ENCODE measurements around the gene OR13A1.
"Not testable (repeated sequence)": the region's sequence is repeated elsewhere in the genome, so short reads cannot be mapped to it uniquely, and the experiment has no call there.

Gene OR13A1

GRCh38 chr10:45315508-45315907 lies at the start of gene OR13A1:
OR13A1 (minus strand) TSS chr10:45315608; CDS start chr10:45304422, 11,186 bp downstream.
- DNase-seq, result no peak

DNA sequence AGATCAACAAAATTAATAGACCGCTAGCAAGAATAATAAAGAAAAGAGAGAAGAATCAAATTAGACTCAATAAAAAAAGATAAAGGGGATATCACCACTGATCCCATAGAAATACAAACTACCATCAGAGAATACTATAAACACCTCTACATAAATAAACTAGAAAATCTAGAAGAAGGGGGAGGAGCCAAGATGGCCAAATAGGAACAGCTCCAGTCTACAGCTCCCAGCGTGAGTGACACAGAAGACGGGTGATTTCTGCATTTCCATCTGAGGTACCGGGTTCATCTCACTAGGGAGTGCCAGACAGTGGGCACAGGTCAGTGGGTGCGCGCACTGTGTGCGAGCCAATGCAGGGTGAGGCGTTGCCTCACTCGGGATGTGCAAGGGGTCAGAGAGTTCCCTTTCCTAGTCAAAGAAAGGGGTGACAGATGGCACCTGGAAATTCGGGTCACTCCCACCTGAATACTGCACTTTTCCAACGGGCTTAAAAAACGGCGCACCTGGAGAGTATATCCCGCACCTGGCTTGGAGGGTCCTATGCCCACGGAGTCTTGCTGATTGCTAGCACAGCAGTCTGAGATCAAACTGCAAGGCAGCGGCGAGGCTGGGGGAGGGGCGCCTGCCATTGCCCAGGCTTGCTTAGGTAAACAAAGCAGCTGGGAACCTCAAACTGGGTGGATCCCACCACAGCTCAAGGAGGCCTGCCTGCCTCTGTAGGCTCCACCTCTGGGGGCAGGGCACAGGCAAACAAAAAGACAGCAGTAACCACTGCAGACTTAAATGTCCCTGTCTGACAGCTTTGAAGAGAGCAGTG lies 46.8 kb upstream of the OR13A1 start:
- not testable (repeated sequence) for DNase-seq

GRCh38 chr10:45358961-45359360 lies 43.6 kb upstream of the OR13A1 start:
- DNase-seq, result not testable (repeated sequence)

GRCh38 chr10:45355494-45355893 lies 40.1 kb upstream of the OR13A1 start:
- no peak for DNase-seq

DNA sequence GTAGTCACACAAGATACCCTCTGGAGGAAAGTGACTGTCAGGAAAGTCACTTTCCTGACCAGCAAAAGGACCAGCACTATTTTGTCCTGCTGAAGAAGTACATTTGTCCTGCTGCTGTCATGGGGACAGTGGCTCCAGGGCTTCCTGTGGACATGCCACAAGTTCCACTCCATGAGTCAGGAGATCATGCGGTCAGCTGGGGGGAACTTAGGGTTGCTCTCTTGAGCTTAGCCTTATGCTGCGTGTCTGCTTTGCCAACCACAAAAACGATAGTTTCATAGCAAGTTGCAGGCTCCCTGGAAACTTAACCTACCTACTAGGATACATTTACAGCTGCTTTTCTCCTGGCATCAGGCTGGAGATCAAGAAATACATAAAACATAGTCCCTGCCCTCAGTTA lies 38.9 kb upstream of the OR13A1 start:
- no peak for DNase-seq

DNA sequence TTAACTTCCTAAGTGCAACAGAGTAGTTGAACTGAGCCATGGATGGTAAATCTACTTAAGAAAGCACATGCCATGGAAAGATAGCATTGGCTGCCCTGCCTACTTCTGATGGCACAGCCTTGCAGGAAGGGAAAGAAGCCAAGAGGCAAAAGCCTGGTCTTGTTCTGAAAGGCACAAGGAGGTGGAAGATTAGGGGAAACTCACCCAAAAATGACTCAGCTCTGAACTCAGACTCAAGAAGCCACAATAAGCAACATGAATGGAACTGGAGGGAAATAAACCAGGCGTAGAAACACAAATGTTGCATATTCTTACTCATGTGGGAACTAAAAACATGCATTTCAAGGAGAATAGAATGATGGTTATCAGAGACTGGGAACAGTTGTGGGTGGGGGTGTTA lies 37.8 kb upstream of the OR13A1 start:
- DNase-seq, result no peak

GRCh38 chr10:45348196-45348765 lies 32.9 kb upstream of the OR13A1 start:
- not testable (repeated sequence) for DNase-seq

GRCh38 chr10:45347464-45347863 lies 32.1 kb upstream of the OR13A1 start:
- DNase-seq, result not testable (repeated sequence)

DNA sequence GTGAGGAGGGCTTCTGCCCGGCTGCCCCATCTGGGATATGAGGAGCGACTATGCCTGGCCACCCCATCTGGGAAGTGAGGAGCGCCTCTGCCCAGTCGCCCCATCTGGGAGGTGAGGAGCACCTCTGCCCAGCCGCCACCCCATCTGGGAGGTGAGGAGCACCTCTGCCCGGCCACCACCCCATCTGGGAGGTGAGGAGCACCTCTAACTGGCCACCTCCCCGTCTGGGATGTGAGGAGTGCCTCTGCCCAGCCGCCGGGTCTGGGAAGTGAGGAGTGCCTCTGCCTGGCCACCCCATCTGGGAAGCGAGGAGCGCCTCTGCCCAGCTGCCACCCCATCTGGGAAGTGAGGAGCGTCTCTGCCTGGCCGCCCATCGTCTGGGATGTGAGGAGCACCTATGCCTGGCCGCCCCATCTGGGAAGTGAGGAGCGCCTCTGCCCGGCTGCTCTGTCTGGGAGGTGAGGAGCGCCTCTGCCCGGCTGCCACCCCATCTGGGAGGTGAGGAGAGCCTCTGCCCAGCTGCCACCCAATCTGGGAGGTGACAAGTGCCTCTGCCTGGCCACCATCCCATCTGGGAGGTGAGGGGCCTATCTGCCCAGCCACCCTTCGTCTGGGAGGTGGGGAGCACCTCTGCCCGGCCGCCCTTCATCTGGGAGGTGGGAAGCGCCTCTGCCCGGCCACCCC lies 31.4 kb upstream of the OR13A1 start:
- DNase-seq, result not testable (repeated sequence)

DNA sequence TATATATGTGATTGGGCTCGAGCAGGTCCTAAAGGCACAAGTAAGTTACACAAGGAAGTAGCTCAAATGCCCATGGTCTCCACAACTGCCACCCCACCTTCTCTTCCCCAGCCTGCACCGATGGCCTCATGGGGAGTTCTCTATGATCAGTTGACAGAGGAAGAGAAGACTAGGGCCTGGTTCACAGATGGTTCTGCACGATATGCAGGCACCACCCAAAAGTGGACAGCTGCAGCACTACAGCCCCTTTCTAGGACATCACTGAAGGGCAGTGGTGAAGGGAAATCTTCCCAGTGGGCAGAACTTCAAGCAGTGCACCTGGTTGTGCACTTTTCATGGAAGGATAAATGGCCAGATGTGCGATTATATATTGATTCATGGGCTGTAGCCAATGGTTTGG lies 25.0 kb upstream of the OR13A1 start:
- not testable (repeated sequence) for DNase-seq

DNA sequence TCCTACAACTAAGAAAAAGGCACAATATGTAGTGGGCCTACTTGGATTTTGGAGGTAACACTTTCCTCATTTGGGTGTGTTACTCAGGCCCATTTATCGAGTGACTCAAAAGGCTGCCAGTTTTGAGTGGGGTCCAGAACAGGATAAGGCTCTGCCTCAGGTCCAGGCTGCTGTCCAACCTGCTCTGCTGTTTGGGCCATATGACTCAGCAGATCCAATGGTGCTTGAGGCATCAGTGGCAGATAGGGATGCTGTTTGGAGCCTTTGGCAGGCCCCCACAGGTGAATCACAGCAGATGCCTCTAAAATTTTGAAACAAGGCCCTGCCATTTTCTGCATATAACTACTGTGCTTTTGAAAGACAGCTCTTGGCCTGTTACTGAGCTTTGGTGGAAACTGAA lies 24.5 kb upstream of the OR13A1 start:
- no peak for DNase-seq

DNA sequence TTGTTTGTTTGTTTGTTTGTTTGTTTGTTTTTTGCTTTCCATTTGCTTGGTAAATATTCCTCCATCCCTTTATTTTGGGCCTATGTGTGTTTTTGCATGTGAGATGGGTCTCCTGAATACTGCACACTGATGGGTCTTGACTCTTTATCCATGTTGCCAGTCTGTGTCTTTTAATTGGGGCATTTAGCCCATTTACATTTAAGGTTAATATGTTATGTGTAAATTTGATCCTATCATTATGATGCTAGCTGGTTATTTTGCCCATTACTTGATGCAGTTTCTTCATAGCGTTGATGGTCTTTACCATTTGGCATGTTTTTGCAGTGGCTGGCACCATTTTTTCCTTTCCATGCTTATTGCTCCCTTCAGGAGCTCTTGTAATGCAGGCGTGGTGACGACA lies 16.4 kb upstream of the OR13A1 start:
- not testable (repeated sequence) for DNase-seq

DNA sequence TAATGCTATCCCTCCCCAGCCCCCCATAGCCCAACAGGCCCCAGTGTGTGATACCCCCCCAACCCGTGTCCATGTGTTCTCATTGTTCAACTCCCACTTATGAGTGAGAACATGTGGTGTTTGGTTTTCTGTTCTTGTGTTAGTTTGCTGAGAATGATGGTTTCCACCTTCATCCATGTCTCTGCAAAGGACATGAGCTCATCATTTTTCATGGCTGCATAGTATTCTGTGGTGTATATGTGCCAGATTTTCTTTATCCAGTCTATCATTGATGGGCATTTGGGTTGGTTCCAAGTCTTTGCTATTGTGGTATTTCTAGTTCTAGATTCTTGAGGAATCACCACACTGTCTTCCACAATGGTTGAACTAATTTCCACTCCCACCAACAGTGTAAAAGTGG lies 11.5 kb upstream of the OR13A1 start:
- not testable (repeated sequence) for DNase-seq

- DNase-seq, result no peak
Measured at GRCh38 chr10:45325116-45325515, 9.7 kb upstream of the OR13A1 start.

DNA sequence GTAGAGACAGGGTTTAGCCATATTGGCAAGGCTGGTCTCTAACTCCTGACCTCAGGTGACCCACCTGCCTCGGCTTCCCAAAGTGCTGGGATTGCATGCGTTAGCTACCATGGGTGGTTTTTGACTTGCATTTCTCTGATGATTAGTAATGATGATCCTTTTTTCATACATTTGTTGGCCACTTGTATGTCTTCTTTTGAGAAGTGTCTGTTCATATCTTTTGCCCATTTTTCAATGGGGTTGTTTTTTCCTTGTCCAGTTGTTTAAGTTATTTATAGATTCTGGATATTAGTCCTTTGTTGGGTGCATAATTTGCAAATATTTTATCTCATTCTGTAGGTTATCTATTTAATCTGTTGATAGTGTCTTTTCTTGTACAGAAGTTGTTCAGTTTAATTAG lies 4.3 kb upstream of the OR13A1 start:
- DNase-seq, result no peak

GRCh38 chr10:45313264-45313873 lies 2.0 kb downstream of the OR13A1 start:
- DNase-seq, result no peak

DNA sequence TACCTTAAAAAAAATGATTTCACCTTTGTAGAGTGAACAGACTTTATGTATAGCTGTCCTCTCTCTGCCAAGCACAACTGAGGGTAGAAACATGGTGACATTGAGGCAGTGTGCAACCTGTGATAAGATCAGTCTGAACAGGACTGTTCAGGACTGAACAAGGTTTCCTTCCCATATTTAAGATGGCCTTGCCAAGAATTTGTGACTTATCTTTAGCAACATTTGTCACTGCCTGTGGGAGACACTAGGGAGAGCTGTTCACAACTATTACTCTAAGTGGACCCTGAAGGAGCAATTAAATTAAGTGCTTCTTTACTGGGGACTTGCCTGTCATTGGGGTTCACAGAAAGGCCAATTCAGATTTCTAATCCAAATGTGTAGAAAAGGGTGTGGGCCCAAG lies 6.7 kb downstream of the OR13A1 start:
- DNase-seq, result no peak

DNA sequence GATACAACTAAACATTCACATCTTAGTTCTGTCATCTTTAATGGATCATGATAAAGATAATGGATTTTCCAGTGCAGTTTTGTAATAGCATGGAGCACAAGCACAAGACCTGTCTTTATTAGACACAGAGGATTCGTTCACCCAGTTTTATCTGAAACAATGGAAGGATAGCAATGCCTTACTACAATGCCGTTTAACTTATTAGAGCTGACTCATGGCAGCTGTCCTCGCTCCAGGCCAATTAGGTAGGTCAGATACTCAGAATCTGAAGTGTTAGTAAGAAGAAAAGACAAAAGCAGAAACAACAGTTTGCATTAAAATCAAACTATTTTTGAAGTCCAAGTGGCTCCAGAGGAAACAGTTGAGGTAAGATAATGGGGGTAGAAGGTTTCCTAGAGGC lies 12.8 kb downstream of the OR13A1 start:
- no peak for DNase-seq

- DNase-seq, result not testable (repeated sequence)
Measured at GRCh38 chr10:45298341-45298955, 17.0 kb downstream of the OR13A1 start.

DNA sequence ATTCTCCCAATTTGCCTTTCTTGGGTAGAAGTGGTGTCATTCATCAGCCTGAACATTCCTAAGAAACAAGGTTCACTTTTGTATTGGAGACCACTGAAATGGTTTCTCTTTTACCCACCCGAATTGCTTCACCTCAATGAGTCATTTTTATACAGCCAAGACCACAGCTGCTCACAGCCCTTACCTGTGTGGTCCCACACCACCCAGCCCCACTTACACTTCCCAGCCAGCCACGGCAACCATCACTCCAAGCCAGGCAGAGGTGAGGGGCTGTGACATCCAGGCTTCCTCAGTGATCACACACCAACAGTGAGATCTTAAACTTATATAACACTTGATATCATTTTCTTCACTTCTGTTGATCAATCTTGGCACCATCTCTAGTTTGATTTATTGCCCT lies 20.7 kb downstream of the OR13A1 start:
- DNase-seq, result no peak

DNA sequence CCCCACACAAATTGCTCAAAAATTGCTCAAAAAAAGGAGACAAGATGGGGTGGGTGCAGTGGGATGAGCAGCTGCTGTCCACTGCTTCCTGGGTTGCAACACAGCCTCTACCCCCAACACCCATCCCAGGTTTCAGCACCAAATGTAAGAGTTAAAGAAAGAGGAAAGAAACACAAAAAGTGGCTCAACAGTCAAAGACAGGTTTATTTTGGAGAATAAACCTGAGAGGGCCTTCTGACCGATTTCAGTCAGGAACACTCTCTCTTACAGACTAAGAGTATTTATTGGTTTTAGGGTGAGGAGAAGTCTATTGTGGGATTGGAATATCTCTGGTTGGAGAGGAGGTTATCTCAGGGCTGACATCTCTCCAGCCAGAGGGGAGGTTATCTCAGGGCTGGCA lies 28.4 kb downstream of the OR13A1 start:
- DNase-seq, result no peak

DNA sequence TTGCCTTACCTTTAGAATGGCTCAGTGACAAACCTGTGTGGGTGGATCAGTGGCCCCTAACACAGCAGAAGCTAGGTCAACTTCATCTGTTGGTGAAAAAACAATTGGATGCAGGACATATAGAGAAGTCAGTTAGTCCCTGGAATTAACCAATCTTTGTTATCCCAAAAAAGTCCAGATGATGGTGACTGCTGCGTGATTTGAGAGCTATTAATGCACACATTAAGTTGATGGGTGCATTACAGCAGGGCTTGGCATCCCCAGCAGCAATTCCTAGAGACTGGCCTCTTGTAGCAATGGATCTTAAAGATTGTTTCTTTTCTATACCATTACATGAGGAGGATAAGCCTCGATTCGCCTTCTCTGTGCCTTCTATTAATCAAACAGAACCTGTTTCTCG lies 33.3 kb downstream of the OR13A1 start:
- no peak for DNase-seq

DNA sequence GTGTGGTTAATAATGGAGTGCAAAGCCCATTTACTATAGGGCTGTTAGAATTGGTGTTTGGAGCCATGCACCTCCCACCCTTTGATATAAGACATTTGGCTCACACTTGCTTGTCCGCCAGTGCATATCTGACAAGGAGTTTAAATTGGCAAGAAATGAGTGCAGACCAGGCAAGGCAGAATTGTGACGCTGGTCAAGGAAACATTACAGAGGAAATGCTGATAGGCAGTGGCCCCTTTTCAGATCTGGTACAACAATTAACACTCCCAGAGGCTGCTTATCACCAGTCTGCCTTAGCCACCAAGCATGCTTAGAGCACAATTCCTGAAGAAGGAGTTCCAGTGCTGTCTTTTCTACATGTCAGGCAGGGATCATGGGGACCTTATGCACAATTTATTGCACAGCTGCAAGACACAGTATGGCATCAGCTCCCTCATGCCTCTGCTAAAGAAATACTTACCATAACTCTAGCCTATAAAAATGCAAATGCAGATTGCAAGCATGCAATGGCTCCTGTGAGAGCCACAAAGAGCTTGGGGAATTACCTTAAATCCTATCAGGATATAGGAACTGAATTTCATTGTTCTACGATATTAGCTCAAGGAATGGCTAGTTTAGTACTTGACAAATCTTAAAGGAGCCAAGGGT lies 35.2 kb downstream of the OR13A1 start:
- DNase-seq, result no peak

All from NCI-H1092 treated with DMSO at 0.1 percent for 48 hours (cell line).